GM19025 (cell line): ENCODE results near the gene INA.
"Not testable (repeated sequence)": the region's sequence is repeated elsewhere in the genome, so short reads cannot be mapped to it uniquely, and the experiment has no call there.

Source experiments
- ATAC-seq: cut with Tn5 transposase; IDR thresholded peaks from one replicate; pipeline ENCODE4 v1.9.1; 2021; ENCODE audit warnings: mild to moderate bottlenecking, low read depth, moderate library complexity; ENCODE audit not compliant: unreplicated experiment

Gene INA

GRCh38 chr10:103276896-103277712 lies at the start of gene INA:
INA (plus strand) TSS chr10:103277138; CDS start chr10:103277212, 74 bp downstream.
- ATAC-seq, result no peak

- no peak for ATAC-seq
Measured at GRCh38 chr10:103227416-103227815, 49.5 kb upstream of the INA start.

- no peak for ATAC-seq
Measured at GRCh38 chr10:103231047-103231551, 45.8 kb upstream of the INA start.

GRCh38 chr10:103232131-103232673 lies 44.7 kb upstream of the INA start:
- no peak for ATAC-seq

GRCh38 chr10:103232772-103233488 lies 44.0 kb upstream of the INA start:
- ATAC-seq, result no peak

GRCh38 chr10:103235775-103236174 lies 41.2 kb upstream of the INA start:
- ATAC-seq, result no peak

GRCh38 chr10:103238506-103239252 lies 38.3 kb upstream of the INA start:
- ATAC-seq, result no peak

- no peak for ATAC-seq
Measured at GRCh38 chr10:103241262-103242011, 35.5 kb upstream of the INA start.

- no peak for ATAC-seq
Measured at GRCh38 chr10:103244666-103245271, 32.2 kb upstream of the INA start.

- ATAC-seq, result not testable (repeated sequence)
Measured at GRCh38 chr10:103245587-103245986, 31.4 kb upstream of the INA start, which contains the start of gene RPEL1. RPEL1 (plus strand) TSS chr10:103245887; CDS start chr10:103245997, 110 bp downstream.

- ATAC-seq, result no peak
Measured at GRCh38 chr10:103246324-103246723, 30.6 kb upstream of the INA start.

- ATAC-seq, result no peak
Measured at GRCh38 chr10:103254113-103254512, 22.8 kb upstream of the INA start.

GRCh38 chr10:103254538-103255325 lies 22.2 kb upstream of the INA start:
- ATAC-seq, result no peak

GRCh38 chr10:103256613-103257012 lies 20.3 kb upstream of the INA start:
- ATAC-seq, result no peak

- ATAC-seq, result no peak
Measured at GRCh38 chr10:103257812-103258211, 19.1 kb upstream of the INA start.

GRCh38 chr10:103258928-103259327 lies 18.0 kb upstream of the INA start:
- not testable (repeated sequence) for ATAC-seq

GRCh38 chr10:103259989-103260388 lies 16.9 kb upstream of the INA start:
- ATAC-seq, result no peak

- ATAC-seq, result no peak
Measured at GRCh38 chr10:103262229-103262628, 14.7 kb upstream of the INA start.
